Measurements from ENCODE around the gene JUNB. TPM values are rescaled to one million over a fixed set of nuclear protein-coding genes. Genes with fewer than 3 reads are reported as not detected.

The JUNB gene
- total and polyA plus RNA-seq, 2 of the 8 experiments (the other 6 are each of a cell fraction or from before 2014, with no cell fraction given): 7.4 to 10.0 TPM

- 25% methylated on average over 23 of the region's 23 CpGs; no CpG with 5 or more reads in 1 of the 2 experiments for WGBS, 2 experiments (ENCODE audit: extremely low coverage in 1 of 2, insufficient coverage in 1 of 2, insufficient read length in 1 of 2, insufficient replicate concordance in 2 of 2, low coverage in 1 of 2, low lambda C conversion rate in 2 of 2, missing lambda C conversion rate in 1 of 2)
- H3K27ac ChIP-seq (ENCODE audit: low read depth, low read length): no peak overlapping the region
- no peak overlapping the region for H3K14ac ChIP-seq (ENCODE audit: insufficient read length)
- H3K23ac ChIP-seq (ENCODE audit: insufficient read length): no peak overlapping the region
- H3K4me3 ChIP-seq (ENCODE audit: extremely low read depth in 1 of 4, insufficient read depth in 2 of 4, low read depth in 3 of 4, low read length in 4 of 4): peak overlapping the region; percentile 2 to 47 (median 26); a peak in 5 of 8 replicates
- H3K4me1 ChIP-seq (replicated peaks in 1 of 4; ENCODE audit: control insufficient read depth in 3 of 4, insufficient read depth in 4 of 4, low read length in 3 of 4): peaks cover 0 to 14% (median 6%) of the 10 kb centered on the region in 4 experiments; a peak in 5 of 7 replicates
- CTCF ChIA-PET (ENCODE audit: partially characterized antibody): interaction anchor here (0.6 to 7.6 kb wide), 10 partner anchors 12 to 230 kb away, joined by 3 to 89 read pairs (median 4); no protein-coding TSS in a partner anchor
- H4K91ac ChIP-seq (replicated peaks; ENCODE audit: insufficient read length, low read length): no peak overlapping the region
- H2BK12ac ChIP-seq (ENCODE audit: low read depth, low read length): no peak overlapping the region
- no peak overlapping the region for H2BK15ac ChIP-seq (ENCODE audit: low read length)
- no peaks in the 10 kb centered on the region for H3K79me1 ChIP-seq (ENCODE audit: low read depth, low read length)
- FAIRE-seq (no peak), DNase-seq (ENCODE audit: low read depth in 1 of 2, low spot score in 2 of 2) (peak in 1 of 2 experiments; percentile 93)
- H3K36me3 ChIP-seq (ENCODE audit: control insufficient read depth in 2 of 4, insufficient read depth in 4 of 4, low read length in 3 of 4): no peaks in the 10 kb centered on the region
- H2BK120ac ChIP-seq (replicated peaks; ENCODE audit: low read depth, low read length): no peak overlapping the region
- H2AK5ac ChIP-seq (ENCODE audit: low read depth, low read length): no peak overlapping the region
- no peak overlapping the region for H2AFZ ChIP-seq (ENCODE audit: low read length)
- H4K8ac ChIP-seq (ENCODE audit: extremely low read depth, insufficient read depth, low read length): no peak overlapping the region
- no peak overlapping the region for H2BK5ac ChIP-seq (ENCODE audit: low read depth, low read length)
- H3K9ac ChIP-seq (replicated peaks in 1 of 4; ENCODE audit: extremely low read depth in 1 of 4, low read depth in 3 of 4, low read length in 3 of 4): no peak overlapping the region
- no peak overlapping the region for H3K4ac ChIP-seq (replicated peaks; ENCODE audit: insufficient read length, low read depth, low read length)
- H3K79me2 ChIP-seq (ENCODE audit: control insufficient read depth in 1 of 2, insufficient read depth in 2 of 2, low read length in 2 of 2): no peaks in the 10 kb centered on the region
- H3K56ac ChIP-seq (replicated peaks; ENCODE audit: insufficient read length, low read depth, low read length): no peak overlapping the region
- H4K5ac ChIP-seq (ENCODE audit: insufficient read length, low read depth, low read length): no peak overlapping the region
- POLR2A ChIA-PET (ENCODE audit: partially characterized antibody): interaction anchor here (0.9 to 2.8 kb wide), 5 partner anchors 12 to 54 kb away, joined by 3 to 12 read pairs (median 4); no protein-coding TSS in a partner anchor
- no peak overlapping the region; the same call in 1 of the 2 replicates for H3K18ac ChIP-seq (ENCODE audit: extremely low read depth, low read length)
- peaks cover 2 to 10% of the 10 kb centered on the region in 2 experiments for H4K20me1 ChIP-seq (replicated peaks in 1 of 2; ENCODE audit: control insufficient read depth in 1 of 2, insufficient read depth in 2 of 2, low read length in 2 of 2)
- TF ChIP-seq TAF1 (IDR thresholded peaks at IDR 0.05; ENCODE audit: low read depth, low read length) (no peak), SIX5 (IDR thresholded peaks at IDR 0.05; ENCODE audit: low read depth, low read length) (no peak), GABPA (IDR thresholded peaks at IDR 0.05; ENCODE audit: borderline replicate concordance, insufficient read depth, low read length) (no peak), TBP (IDR thresholded peaks at IDR 0.05; ENCODE audit: low read depth, low read length) (no peak), KDM4A (IDR thresholded peaks at IDR 0.05; ENCODE audit: low read depth, low read length, severe bottlenecking) (no peak), POLR2A (IDR thresholded peaks at IDR 0.05; ENCODE audit: control extremely low read depth in 1 of 2, low read depth in 2 of 2, low read length in 2 of 2) (no peak), RFX5 (IDR thresholded peaks at IDR 0.05; ENCODE audit: borderline replicate concordance, low read depth, low read length) (no peak), BACH1 (IDR thresholded peaks at IDR 0.05; ENCODE audit: low read length) (no peak), POLR2AphosphoS5 (IDR thresholded peaks at IDR 0.05; ENCODE audit: low read depth, low read length) (no peak), SIRT6 (IDR thresholded peaks at IDR 0.05; ENCODE audit: low read length) (no peak), TEAD4 (IDR thresholded peaks at IDR 0.05; ENCODE audit: low read depth, low read length) (no peak), YY1 (IDR thresholded peaks at IDR 0.05; ENCODE audit: low read depth, low read length) (no peak)
- H3K4me2 ChIP-seq (ENCODE audit: insufficient read depth in 1 of 2, low read depth in 2 of 2, low read length in 2 of 2): peak overlapping the region; percentile 32 to 69
- H3K9me3 ChIP-seq (ENCODE audit: insufficient read depth in 2 of 2, low read depth in 1 of 2, low read length in 1 of 2): no peaks in the 10 kb centered on the region
- no peak overlapping the region for H2BK20ac ChIP-seq (ENCODE audit: low read length)
- no peaks in the 10 kb centered on the region for H3K27me3 ChIP-seq (replicated peaks in 1 of 4; ENCODE audit: control insufficient read depth in 3 of 4, extremely low read depth in 1 of 4, insufficient read depth in 3 of 4, low read length in 3 of 4)
- H3K23me2 ChIP-seq (ENCODE audit: low read depth, low read length): peaks cover 8% of the 10 kb centered on the region; the same call in 1 of the 2 replicates
These were observed 37.2 kb downstream of the JUNB start for GRCh38 chr19:12828494-12828893.
